Measurements from ENCODE around the gene NANS. TPM values are rescaled to one million over a fixed set of nuclear protein-coding genes. Genes with fewer than 3 reads are reported as not detected.
A peak's percentile ranks its signal among the peaks of the same experiment; 100 is the strongest.

The NANS gene
- total RNA-seq, 2 experiments from 2014 or later: 56.9 to 63.7 TPM

GRCh38 chr9:98083061-98083501 is 26.5 kb downstream of the NANS start:
- no TSS peak for BruUV-seq (replicated peaks)
- Histone ChIP-seq H3K79me2 (ENCODE audit: insufficient read depth, low read depth, low read length) (no peaks in the 10 kb centered on the region), H3K4me3 (ENCODE audit: low read depth, low read length, poor library complexity, severe bottlenecking) (no peak overlapping the region), H3K36me3 (ENCODE audit: insufficient read depth, low read length) (peaks cover 77% of the 10 kb centered on the region), H4K20me1 (ENCODE audit: insufficient read depth, low read length) (no peaks in the 10 kb centered on the region), H3K4me1 (ENCODE audit: insufficient read depth, low read length, poor library complexity, severe bottlenecking) (no peaks in the 10 kb centered on the region), H3K9me3 (ENCODE audit: low read length) (no peaks in the 10 kb centered on the region), H3K27ac (ENCODE audit: low read depth, low read length, poor library complexity, severe bottlenecking) (peak overlapping the region; percentile 3), H3K9me2 (ENCODE audit: insufficient read depth, low read length) (no peaks in the 10 kb centered on the region), H3K4me2 (ENCODE audit: low read length) (no peak overlapping the region), H2AFZ (ENCODE audit: low read length) (no peak overlapping the region)
- TF ChIP-seq EZH2phosphoT487 (IDR thresholded peaks at IDR 0.05; ENCODE audit: borderline replicate concordance, low read depth, low read length) (no peak), CTCF (conservative IDR thresholded peaks at IDR 0.05; ENCODE audit: low read length) (no peak)
- no peak for DNase-seq (ENCODE audit: low spot score)
- ChIA-PET POLR2A (no interaction called here), CTCF (ENCODE audit: unreplicated experiment) (no interaction called here)
- intact Hi-C loops (cut with micrococcal nuclease; ENCODE audit: unreplicated experiment): no loop called here

- no peak for DNase-seq (ENCODE audit: low spot score)
- Histone ChIP-seq H3K4me3 (ENCODE audit: low read depth, low read length, poor library complexity, severe bottlenecking) (no peak overlapping the region), H3K27ac (ENCODE audit: low read depth, low read length, poor library complexity, severe bottlenecking) (peak overlapping the region; percentile 3), H3K9me2 (ENCODE audit: insufficient read depth, low read length) (no peaks in the 10 kb centered on the region), H4K20me1 (ENCODE audit: insufficient read depth, low read length) (no peaks in the 10 kb centered on the region), H3K4me1 (ENCODE audit: insufficient read depth, low read length, poor library complexity, severe bottlenecking) (no peaks in the 10 kb centered on the region), H2AFZ (ENCODE audit: low read length) (no peak overlapping the region), H3K36me3 (ENCODE audit: insufficient read depth, low read length) (peaks cover 75% of the 10 kb centered on the region), H3K9me3 (ENCODE audit: low read length) (no peaks in the 10 kb centered on the region), H3K4me2 (ENCODE audit: low read length) (no peak overlapping the region), H3K79me2 (ENCODE audit: insufficient read depth, low read depth, low read length) (no peaks in the 10 kb centered on the region)
- BruUV-seq (replicated peaks): no TSS peak
- POLR2A ChIA-PET: interaction anchor here (0.7 to 1.1 kb wide), 2 partner anchors 41 to 172 kb away, joined by 3 read pairs; partner anchors contain the start of gene TBC1D2
- intact Hi-C loops (cut with micrococcal nuclease; ENCODE audit: unreplicated experiment): no loop called here
- TF ChIP-seq EZH2phosphoT487 (IDR thresholded peaks at IDR 0.05; ENCODE audit: borderline replicate concordance, low read depth, low read length): no peak
- no peak for TF ChIP-seq CTCF (conservative IDR thresholded peaks at IDR 0.05; ENCODE audit: low read length)
- CTCF ChIA-PET (ENCODE audit: unreplicated experiment): no interaction called here
Measured at GRCh38 chr9:98083566-98084183, 27.1 kb downstream of the NANS start.

GRCh38 chr9:98084396-98084795 is 27.9 kb downstream of the NANS start:
- no peak overlapping the region for H3K27ac ChIP-seq (ENCODE audit: low read depth, low read length, poor library complexity, severe bottlenecking)
- H3K9me2 ChIP-seq (ENCODE audit: insufficient read depth, low read length): no peaks in the 10 kb centered on the region
- H3K4me3 ChIP-seq (ENCODE audit: low read depth, low read length, poor library complexity, severe bottlenecking): no peak overlapping the region
- no peaks in the 10 kb centered on the region for H3K79me2 ChIP-seq (ENCODE audit: insufficient read depth, low read depth, low read length)
- H3K9me3 ChIP-seq (ENCODE audit: low read length): no peaks in the 10 kb centered on the region
- intact Hi-C loops (cut with micrococcal nuclease; ENCODE audit: unreplicated experiment): no loop called here
- ChIA-PET CTCF (ENCODE audit: unreplicated experiment) (no interaction called here), POLR2A (interaction anchor here (0.7 to 1.4 kb wide), 3 partner anchors 17 to 171 kb away, joined by 3 read pairs; partner anchors contain the start of gene TBC1D2)
- H4K20me1 ChIP-seq (ENCODE audit: insufficient read depth, low read length): no peaks in the 10 kb centered on the region
- DNase-seq (ENCODE audit: low spot score): no peak
- no peak for TF ChIP-seq EZH2phosphoT487 (IDR thresholded peaks at IDR 0.05; ENCODE audit: borderline replicate concordance, low read depth, low read length)
- TF ChIP-seq CTCF (conservative IDR thresholded peaks at IDR 0.05; ENCODE audit: low read length): no peak
- BruUV-seq (replicated peaks): no TSS peak
- H2AFZ ChIP-seq (ENCODE audit: low read length): no peak overlapping the region
- H3K4me1 ChIP-seq (ENCODE audit: insufficient read depth, low read length, poor library complexity, severe bottlenecking): no peaks in the 10 kb centered on the region
- no peak overlapping the region for H3K4me2 ChIP-seq (ENCODE audit: low read length)
- peaks cover 75% of the 10 kb centered on the region for H3K36me3 ChIP-seq (ENCODE audit: insufficient read depth, low read length)
